GM04503 (cell line): ENCODE measurements around the gene RAC2.
"Not testable (repeated sequence)": the region's sequence is repeated elsewhere in the genome, so short reads cannot be mapped to it uniquely, and the experiment has no call there.

Experiments
- DNase-seq: peaks from one replicate; pipeline ENCODE4 v3.0.0-alpha.2; 2012; ENCODE audit warnings: low read depth

Gene RAC2

DNA sequence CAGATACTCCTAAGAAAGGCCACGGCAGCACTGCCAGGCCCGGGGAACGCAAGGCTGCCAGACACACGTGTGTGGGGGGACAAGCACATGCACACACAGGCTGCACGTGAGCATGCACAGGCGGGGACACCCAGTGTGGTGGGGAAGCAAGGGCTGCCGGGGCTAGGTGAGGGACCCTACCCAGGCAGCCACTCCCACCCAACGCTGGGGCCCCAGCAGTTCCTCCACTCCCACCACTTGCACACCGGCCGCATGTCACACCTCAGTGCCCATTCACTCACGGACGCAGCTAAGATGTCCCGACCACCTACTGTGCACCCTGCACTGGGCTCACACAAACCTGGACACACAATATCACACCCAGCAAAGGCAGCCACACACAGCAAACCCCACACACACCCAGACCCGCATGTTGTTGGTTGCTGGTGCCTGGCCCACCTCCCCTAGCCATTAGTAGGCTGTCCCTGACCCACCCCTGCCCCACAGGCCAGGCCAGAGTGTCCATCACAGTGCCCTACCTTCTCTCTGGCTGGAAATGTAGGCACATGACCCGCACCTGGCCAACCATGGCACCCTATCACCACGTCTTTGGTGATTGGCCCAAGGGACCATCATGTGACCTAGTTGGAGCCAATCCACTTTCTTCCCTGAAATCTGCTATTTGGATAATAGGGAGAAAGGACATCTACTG, 40.6 kb downstream of the RAC2 start:
- DNase-seq = no peak

DNA sequence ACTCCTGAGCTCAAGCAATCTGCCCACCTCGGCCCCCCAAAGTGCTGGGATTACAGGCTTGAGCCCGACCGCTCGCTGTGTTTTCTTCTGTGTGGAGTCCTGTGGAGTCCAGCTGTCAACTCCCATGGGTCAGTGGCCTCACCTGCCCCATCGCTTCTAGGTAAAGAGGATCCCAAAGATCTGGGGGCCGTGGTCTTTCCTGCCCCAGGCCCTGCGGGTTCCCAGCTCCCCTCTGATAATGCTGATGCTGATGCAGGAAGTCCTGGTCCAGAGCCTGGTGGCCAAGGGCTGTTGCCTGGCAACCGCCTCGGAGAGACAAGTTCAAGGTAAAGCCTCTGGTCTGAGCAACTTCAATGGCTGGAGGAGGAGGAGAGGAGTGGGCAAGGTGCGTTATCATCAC, 41.4 kb downstream of the RAC2 start:
- no peak for DNase-seq

DNA sequence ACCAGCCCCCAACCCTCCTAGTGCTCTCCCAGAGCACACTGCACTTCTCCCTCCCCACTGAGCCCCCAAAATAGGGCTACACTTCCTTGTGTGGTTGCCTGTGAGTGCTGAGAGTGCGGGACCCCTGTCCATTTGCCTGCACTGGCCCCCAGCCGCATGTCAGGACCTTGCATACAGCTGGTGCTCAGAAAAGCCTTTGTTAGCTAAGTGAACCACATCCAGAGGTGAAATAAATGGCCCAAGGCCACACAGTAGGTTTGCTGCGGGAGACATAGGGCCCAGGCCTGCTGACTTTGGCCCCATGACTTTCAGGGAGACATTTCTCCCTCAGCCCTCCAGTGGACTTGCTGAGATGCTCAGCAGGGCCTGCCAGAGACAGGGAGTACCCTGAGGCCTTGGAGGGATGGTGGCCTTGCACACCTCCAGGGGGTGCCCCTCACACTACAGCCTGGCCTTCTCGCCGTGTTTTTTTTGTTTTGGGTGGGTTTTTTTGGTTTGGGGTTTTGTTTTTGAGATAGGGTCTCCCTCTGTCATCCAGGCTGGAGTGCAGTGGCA, 42.0 kb downstream of the RAC2 start:
- no peak for DNase-seq

DNA sequence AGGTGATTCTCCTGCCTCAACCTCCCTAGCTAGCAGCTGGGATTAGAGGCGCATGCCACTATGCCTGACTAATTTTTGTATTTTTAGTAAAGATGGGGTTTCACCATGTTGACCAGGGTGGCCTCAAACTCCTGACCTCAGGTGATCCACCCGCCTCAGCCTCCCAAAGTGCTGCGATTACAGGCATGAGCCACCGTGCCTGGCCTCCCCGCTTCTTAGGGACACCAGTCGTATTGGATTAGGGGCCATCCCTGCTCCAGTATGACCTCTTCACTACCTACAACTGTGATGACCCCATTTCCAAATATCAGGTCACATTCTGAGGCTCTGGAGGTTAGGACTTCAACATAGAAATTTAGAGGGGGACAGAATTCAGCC, 42.6 kb downstream of the RAC2 start:
- not testable (repeated sequence) for DNase-seq

DNA sequence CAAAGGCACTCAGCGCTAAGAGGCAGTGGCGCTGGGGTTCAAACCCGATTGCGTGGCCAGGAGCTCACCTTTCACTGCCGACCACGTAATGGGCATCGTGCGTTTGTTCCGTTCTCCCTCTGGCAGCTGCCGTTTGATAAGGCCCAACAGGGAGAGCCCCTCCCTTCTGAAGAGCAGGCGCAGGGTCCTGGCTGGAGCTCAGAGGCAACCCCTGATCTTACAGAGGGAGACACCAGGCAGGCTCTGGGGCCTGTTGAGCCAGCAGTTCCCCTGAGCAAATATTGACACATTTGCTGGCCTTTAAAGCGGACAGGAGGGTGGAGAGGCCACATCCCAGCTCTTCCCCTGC, 44.3 kb downstream of the RAC2 start:
- no peak for DNase-seq

DNA sequence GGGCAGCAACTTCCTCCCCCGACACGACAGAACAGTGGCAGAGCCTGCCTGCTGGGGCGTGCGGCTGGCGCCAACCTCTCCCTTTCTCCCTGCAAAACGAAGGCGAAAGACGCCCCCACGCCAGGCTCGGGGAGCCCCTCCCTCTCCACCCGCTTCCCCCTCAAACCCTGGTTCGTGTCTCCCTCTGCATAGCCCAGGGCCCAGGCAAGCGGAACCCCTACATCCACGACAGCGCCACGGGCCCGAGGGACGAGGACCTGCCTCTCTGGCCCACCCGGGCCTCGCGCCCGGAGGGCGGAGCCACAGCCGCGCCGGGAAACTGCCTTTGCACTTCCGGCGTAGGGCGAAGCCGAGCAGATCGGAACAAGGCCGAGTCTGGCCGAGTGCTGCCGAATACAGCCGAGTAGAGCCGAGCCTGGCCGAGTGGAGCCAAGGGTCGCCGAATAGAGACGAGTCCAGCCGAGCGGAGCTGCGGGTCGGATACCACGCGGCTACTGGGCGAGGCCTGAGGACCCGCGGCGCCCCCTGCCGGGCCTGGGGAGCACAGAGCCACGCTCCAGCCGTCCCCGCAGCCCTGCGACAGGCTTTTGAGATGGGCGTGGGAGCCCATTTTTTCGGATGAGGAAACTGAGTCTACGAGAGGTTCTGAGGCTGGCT, 44.8 kb downstream of the RAC2 start:
- DNase-seq = no peak

DNA sequence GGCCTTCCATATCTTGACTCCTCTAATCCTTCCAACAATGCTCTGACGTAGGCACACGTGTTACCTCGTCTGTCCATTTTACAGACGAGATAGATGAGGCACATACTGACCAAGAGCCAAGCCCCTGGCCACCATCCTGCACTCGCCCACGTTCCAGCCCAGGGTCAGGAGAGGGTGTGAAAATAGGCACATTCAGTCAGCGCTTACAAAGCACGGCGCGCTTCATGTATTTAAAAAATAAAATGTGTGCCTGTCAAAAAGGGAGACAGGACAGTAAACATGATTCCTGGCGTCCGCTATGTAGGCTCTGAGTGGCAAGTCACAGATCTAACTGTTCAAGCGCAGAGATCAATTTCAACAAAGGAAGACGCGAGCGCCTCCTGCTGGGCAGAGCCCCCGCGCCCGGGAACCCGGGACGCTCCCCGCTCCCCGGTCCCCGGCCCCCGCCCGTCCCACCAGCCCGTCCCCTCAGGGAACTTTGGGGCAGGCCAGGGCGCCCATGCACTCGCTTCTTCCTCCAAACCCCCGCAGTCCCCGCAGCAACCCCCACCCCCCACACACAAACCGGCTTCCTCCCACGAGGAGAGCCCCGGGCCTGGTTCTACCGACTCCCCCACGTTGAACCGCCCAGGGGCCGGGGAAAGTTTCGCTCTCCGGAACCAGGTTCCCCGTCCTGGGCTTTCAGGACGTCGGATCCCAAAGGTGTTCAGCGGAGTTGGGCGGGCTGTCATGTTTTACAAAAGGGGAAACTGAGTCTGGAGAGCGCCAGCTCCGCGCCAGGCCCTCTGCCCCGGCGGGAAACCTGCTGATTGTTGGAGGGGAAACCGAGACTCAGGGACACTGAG, 45.6 kb downstream of the RAC2 start:
- DNase-seq = no peak

DNA sequence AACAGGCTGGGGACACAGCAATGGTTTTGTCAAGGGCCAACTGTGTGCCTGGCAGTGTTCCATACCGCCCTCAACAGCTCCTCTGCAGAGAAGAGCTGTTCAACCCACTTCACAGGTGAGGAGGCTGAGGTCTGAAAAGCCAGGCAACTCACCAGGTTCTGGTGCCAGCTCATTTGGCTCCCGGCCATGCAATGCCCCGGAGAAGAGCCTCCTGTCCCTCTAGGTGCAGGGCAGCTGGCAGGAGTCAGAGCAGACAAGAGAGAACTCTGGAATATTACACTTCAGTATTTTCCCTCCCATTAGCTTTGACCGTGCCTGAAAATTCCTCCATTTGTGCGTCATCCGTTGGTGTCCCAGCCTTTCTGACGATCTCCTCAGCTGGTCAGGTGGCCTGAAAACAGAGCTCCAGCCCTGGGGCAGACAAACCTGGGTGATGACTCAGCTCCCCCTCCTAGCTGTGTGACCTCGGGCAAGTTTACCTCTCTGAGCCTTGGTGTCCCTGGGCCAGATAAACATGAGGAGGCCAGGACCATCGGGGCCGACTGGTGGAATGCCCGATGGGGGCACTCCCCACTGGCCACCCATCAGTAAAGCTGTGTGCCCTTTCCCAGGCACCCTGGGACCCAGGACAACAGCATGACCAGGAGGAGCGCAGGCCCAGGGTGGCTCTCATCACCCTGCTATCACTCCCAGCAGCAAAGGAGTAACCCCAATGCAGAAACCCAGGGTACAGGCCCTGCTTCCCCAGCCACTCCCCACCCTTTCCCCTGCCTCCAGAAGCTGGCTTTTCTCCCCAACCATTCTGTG, 46.4 kb downstream of the RAC2 start:
- DNase-seq = no peak

DNA sequence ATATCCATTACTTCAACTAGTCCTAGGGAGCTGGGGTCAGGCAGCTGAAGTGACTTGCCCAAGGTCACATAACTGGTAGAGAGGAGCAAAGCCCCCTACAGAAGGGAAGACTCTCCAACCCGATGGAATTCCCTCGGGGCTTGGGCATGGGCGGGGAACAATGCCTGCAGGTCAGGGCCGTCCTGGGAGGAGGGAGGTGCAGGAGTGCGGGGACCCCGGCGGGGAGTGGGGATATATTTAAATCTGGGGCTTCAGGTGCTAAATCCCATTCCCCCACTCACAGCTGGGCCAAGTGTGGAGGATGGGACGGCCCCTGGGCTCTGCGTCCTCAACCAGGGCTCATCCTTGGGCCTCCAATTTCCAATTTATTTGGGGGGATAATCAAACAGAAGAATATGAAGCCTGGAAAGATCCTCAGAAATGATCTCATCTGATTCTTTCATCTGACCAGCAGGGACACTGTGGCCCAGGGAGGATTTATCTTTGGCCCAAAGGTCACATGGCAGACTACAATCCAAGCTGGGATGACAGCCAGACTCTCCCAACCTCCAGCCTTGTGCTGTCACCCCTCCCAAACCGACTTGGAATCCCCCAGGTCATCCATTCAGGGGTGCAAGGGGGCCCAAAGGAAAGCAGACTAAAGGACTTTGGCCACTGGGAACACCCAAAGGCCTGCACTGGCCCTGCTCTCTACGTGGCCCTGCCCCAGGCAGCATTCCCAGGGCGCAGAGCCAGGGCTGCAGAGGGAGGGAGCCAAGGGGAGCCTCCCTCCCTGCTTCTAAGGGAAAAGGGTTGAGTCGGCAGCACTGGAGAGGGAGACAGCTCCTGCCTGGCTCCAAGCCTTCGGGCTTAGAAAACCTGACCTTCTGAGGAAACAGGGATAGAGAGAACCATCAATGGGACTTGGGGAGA, 47.3 kb downstream of the RAC2 start:
- no peak for DNase-seq

DNA sequence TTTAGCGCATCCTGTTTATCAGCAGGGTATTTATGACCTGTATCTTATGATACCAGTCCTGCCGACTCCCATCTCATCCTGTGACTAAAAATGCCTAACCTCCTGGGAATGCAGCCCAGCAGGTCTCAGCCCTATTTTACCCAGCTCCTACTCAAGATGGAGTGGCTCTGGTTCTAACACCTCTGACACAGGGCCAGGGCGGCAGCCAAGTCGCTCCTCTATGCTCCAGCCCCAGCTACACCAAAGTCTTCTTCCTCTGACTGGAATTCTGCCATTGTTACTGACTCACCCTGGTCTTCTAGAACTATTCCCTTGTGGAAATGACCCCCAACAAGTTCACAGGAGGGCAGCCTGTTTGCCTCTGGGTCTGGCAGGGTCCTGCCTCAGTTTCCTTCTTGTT, 48.1 kb downstream of the RAC2 start:
- DNase-seq = no peak

DNA sequence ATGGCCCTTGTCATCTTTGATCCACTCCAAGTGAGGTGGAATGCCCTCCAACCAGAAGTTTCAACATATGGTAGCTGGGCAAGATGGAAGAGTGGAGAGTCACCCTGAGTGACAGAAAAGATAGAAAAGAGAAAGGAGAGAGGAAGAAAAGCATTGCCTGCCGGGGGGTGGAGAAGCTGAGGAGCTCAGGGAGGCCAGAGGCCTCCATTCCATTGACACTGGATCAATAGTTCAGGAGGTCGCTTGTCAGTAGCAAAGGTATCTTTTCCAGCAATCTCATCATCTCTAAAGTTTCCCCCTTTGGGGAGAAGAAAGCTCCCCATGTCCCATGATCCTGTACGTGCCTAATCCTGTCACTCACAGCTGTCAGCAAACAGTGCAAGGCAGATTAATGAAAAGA, 49.3 kb downstream of the RAC2 start:
- DNase-seq = no peak

DNA sequence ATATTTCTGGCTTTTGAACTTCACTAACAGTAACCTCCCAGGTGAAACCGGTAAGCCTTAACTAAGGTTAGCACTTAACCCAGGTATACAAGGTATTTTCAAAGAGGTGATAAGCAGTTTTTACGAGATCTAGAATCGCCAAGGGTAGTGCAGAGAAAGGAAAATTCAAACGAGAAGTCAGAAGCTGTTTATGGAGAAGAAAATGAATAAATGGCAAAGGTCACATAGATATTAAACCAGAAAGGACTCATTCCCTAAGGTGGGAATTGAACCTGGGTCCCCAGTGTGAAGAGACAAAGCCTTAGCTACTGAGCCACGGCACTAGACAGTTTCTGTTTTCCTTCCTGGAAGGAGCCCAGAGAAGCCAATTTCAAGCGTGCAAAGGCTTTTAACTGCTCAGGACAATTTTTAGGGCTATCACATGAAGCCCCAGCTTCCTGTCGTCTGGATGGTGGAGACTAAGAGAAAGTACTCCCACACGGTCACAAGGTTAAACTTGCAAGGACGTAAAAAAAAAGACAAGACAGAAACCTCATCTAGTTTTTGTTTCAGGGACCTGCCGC, 50.4 kb downstream of the RAC2 start:
- no peak for DNase-seq

DNA sequence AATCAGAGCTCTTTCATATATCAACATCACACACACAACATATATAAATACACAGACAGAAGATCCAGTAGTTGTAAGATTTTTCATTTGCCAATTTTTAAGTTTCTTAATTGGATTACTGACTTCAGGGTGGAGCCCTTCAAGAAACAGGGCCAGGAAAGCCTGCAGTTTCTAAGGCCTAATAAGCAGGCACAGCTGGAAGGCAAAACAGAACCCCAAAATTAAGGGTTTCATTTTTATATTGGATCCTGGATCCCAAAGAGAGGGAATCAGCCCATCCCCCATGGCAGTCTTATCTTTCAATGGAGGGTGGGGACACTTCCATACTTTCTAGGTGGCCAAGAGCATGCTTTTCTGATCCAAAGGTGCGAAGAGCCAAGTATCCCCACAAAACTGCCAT, 51.3 kb downstream of the RAC2 start:
- no peak for DNase-seq

DNA sequence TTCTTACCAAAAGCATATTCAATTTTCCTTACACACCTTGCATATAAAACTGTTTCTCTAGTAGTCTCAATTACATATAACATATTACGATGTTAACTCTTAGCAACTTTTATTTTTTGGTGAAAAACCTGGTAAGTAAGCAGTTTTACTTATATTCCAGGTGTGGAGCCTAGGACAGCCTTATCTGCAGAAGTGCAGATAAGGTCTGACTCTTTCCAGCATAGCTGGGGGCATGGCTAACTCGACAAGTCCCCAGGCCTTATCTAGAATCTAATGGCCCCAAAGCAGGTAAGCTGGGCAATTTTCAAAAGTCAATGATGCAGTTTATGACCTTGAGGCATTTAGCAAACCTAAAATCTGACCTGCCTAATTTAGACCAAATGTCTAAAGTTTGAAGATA, 51.9 kb downstream of the RAC2 start:
- DNase-seq = no peak

DNA sequence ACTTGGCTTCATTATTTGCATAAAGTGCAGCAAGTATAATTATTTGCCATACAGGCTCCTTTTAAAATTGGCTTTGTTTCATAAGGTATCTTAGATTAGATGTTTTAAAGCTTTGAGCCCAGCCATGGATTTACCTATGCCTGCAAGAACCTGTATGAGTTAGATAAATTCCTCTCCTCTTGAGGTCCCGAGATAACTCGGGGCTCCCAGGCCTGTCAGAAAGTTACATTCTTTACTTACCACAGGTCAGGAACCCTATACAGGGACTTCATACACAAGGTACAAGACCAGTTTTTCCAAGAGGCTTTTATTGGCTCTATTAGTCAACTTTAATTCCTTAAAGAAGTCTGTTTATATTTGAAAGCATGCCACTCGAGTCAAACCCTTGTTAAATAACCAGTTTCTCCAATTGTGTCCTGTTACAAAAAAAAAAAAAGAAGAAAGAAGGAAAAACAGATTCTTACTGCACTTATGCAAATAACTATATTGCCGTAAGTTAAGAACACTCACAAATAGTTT, 53.7 kb downstream of the RAC2 start:
- no peak for DNase-seq

DNA sequence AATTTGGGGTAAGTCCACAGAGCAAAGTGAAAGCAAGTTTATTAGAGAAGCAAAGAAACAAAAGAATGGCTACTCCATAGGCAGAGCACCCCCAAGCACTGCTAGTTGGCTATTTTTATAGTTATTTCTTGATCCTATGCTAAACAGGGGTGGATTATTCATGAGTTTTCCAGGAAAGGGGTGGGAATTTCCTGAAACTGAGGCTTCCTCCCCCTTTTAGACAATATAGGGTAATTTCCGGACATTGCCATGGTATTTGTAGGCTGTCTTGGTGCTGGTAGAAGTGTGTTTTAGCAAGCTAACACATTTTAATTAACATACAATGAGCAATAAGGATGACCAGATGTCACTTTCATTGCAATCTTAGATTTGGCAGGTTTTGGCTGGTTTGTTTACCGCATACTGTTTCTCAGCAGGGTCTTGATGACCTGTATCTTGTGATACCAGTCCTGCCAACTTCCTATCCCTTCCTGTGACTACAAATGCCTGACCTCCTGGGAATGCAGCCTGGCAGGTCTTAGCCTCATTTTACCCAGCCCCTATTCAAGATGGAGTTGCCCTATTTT, 55.1 kb downstream of the RAC2 start:
- DNase-seq = no peak

DNA sequence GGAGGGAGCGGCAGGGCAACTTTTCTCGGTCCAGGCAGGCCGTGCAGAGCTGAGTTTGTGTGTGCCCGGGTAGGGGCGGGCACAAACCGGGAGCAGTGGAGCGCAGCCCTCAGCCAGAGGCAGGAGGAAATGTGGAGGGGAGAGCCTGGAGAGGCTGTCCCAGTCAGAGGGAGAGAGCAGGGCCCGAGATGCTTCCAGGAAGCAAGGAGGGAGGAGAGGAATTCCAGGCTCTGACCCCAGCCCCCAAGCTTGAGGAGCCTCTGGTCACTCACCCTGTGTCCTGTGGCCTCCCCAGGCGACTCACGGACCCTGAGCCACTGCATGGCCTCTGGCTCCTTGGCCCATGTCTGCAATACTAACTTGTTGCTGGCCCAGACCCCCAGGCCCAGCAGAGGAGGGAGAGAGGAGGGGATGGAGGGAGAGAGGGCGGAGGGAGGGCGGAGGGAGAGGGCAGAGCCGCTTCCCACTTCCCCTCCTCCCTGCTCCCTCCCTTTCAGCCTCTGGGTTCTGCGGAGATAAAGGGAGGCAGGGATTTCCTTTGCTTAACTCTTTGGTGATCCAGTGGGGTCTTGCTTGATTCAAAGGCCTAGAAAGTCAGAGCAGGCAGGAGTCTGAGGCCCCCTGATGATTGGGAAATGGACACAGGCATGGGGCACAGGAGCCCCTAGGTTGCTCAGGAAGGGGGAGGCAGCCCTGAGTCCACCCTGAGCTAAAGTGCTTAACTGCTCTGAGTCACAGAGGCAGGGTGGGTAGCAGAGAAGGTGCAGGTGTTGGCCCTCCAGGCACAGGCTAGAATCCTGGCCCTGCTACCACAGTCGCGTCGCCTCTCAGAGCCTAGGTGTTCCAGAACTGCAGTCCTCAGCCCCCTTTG, 55.9 kb downstream of the RAC2 start, which contains the start of gene C1QTNF6:
TSS of gene C1QTNF6 (minus strand) at position 357 of the 871 bp plus-strand sequence. CDS start at position 323, 34 bp downstream.
- DNase-seq = no peak

DNA sequence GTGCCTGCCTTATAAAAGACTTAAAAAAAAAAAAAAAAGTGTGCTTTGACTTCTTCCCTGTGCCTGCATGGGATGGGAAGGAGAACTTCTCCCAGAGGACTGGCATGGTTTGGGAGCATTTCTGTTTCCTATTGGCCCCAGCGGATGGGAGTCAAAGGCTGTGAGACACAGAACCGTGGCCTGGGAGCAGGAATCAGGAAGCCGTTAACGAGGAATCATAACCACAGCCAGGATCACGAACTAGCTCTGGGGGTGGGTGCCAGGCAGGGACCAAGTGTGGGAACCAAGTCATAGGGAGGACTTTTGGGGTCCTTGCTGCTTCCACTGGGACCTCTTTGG, 56.5 kb downstream of the RAC2 start:
- DNase-seq = no peak

DNA sequence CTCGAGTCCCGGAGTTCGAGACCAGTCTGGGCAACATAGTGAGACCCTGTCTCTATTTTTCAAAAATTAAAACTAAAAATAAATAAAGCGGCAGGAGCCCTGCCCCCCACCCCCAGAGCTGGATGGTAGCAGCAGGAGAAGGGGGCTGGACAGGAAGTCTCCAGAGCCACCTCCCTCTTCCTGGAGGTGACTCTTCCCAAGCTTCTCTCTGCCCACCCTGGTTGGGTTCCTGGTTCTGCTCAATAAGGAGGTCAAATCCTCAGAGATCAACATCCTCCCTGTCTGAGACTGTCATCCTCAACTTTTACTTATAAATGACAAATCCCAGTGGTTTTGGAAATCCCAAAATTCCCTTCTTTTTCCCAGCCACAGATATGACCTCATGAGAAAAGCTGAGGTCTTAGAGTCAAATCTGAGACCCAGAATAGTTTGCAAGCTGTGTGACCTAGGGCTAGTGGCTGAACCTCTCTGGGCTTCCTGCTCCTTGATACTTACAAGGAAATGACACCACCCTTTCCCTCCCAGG, 57.0 kb downstream of the RAC2 start:
- no peak for DNase-seq
